GM12873 (cell line): Measurements from ENCODE around the gene CLMN.

ENCODE experiments used
- CTCF ChIP-seq: IDR thresholded peaks from 2 replicates; pipeline ENCODE4 v1.5.1; 2012; ENCODE audit warnings: low read depth, mild to moderate bottlenecking, moderate library complexity, low read length, control low read depth; ENCODE audit not compliant: insufficient read depth; ENCODE audit errors: missing control alignments

CLMN gene

DNA sequence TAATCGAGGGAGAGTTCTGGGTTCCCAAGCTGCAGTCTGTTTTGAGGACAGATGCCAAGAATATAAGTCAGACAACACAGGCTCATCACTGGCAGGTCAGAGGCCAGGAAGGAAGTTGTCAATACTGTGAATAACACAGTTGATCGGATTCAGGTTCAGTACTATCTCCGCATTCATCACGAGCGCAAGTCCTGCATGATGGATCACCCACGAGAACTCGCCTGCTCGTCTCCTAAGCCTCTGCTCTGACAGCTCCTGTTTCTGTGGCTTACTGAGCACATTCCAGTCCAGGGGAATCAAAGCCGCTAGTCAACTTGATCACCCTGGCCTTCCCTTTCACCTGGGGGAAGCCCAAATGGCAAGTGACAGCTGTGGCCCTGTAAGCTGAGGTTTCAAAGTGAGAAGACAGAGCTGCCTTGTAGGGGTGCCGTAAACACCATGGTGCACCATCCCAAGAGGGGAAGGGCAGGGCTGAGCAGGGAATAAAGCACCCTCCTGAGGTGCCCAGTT is 102.3 kb downstream of the CLMN start:
- no peak for TF ChIP-seq CTCF

DNA sequence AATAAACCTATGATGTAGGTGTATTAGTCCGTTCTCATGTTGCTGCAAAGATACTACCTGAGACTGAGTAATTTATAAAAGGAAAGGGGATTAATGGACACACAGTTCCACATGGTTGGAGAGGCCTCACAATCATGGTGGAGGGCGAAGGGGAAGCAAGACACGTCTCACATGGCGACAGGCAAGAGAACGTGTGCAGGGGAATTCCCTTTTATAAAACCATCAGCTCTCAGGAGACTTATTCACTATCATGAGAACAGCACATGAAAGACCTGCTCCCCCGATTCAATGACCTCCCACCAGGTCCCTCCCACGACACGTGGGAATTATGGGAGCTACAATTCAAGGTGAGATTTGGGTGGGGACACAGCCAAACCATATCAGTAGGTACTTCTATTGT is 103.7 kb downstream of the CLMN start:
- TF ChIP-seq CTCF: no peak

DNA sequence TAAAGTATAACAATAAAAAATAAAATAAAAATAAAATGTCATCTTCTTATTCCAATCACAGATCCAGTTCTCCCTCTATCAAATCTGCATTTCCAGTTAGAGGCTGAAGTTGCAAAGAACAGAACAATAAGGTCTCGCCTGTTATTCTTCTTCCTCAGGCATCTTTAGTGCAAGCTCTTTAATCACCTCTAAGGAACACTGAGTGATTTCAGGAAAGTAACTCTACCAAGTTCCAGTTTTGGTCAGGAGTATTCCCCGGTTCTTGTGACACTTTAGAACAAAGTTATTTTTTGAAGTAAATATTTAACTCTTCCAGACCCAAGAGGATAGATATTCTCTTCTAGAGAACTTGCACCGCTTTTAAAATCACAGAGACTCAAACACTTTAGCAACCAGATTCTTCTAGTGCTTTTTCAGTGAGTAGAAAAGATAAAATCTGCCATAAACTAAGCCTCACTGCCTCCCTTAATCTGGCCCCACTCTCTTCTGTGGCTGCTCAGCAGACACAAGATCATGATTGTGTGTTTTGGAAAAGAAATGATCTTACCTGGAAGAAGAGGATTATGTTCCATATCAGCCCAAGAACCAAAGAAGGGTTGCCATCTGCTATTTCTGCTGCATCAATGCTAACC is 104.5 kb downstream of the CLMN start:
- TF ChIP-seq CTCF: no peak

GRCh38 chr14:95213774-95214173 is 105.9 kb downstream of the CLMN start:
- TF ChIP-seq CTCF: no peak

GRCh38 chr14:95211721-95212504 is 107.8 kb downstream of the CLMN start:
- TF ChIP-seq CTCF: no peak

DNA sequence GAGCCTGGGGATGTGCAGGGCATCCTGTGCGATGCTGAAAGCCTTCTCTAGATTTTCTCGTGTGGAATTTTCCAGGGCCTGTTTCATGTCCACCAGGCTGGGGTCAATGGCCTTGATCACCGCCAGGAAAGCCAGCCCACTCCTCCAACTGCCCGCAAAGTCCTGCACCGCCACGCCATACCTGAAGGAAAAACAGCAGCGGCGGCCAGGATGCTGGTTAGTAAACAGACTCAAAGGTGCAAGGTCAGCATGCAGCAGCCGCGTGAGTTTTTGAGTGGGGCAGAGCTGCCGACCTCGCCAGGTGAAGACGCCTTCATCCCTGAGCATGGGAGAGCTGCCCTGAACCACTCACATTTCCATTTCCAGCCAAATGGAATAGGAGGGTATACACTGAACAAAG is 109.0 kb downstream of the CLMN start:
- no peak for TF ChIP-seq CTCF

DNA sequence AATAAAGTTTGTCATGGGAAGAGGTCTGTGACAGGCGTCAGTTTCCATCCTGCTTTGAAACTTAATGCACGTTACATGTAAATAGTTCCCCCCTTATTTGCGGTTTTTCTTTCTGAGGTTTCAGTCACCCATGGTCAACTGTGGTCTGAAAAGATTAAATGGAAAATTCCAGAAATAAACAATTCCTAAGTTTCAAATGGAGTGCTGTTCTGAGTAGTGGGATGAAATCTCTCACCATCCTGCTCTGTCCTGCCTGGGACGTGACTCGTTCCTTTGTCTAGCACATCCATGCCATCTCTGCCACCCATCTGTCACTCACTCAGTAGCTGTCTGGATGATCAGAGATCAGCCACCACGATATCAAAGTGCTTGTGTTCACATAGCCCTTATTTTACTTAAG is 111.1 kb downstream of the CLMN start:
- TF ChIP-seq CTCF: no peak
